ENCODE data around the gene MRPS18A. TPM values are rescaled to one million over a fixed set of nuclear protein-coding genes. Genes with fewer than 3 reads are reported as not detected.

Gene MRPS18A
- total RNA-seq, 1 donor from 2014 or later: 29.8 TPM

DNA sequence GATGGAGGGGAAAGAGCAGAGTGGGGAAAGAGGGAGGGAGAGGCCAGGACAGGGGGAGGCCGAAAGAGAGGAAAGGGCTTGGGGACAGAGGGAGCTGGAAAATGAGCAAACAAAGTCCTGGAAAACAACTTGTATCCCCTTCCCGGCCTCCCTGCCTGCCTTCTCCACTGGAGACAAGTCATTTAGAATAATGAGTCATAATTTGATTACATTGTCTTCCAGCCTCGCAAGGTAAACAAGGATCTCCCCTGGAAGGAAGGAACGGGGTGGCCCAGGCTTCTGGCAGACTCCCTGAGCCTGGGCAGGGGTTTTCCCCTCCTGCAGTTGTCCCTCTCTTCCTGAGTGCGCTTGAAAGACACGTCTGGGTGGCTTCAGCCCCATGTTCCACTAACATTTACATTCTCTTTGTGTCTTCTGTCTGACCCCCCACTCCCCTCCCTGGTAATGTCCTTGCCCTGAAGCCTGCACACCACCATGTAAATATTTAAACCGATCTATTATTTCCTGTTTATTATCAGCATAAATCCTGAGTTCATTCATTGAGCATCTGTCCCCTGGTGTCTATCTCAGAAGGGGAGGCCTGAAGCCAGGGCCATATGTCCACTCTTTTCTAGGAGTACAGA, 12.1 kb upstream of the MRPS18A start:
- TF ChIP-seq, protein P1, sequence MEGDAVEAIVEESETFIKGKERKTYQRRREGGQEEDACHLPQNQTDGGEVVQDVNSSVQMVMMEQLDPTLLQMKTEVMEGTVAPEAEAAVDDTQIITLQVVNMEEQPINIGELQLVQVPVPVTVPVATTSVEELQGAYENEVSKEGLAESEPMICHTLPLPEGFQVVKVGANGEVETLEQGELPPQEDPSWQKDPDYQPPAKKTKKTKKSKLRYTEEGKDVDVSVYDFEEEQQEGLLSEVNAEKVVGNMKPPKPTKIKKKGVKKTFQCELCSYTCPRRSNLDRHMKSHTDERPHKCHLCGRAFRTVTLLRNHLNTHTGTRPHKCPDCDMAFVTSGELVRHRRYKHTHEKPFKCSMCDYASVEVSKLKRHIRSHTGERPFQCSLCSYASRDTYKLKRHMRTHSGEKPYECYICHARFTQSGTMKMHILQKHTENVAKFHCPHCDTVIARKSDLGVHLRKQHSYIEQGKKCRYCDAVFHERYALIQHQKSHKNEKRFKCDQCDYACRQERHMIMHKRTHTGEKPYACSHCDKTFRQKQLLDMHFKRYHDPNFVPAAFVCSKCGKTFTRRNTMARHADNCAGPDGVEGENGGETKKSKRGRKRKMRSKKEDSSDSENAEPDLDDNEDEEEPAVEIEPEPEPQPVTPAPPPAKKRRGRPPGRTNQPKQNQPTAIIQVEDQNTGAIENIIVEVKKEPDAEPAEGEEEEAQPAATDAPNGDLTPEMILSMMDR (IDR thresholded peaks at IDR 0.05): no peak
- Histone ChIP-seq H3K36me3 (no peaks in the 10 kb centered on the region), H3K27me3 (no peaks in the 10 kb centered on the region), H3K9me3 (no peaks in the 10 kb centered on the region), H3K27ac (no peak overlapping the region), H3K4me1 (peaks cover 0 to 14% of the 10 kb centered on the region in 2 donors), H3K4me3 (no peak overlapping the region)
- intact Hi-C loops (cut with DNase I): loop anchor here (5.0 kb wide), 2 partner anchors 72 to 73 kb away; partner anchors contain the start of genes GTPBP2 and VEGFA
- DNase-seq (ENCODE audit: low spot score in 2 of 2): no peak

DNA sequence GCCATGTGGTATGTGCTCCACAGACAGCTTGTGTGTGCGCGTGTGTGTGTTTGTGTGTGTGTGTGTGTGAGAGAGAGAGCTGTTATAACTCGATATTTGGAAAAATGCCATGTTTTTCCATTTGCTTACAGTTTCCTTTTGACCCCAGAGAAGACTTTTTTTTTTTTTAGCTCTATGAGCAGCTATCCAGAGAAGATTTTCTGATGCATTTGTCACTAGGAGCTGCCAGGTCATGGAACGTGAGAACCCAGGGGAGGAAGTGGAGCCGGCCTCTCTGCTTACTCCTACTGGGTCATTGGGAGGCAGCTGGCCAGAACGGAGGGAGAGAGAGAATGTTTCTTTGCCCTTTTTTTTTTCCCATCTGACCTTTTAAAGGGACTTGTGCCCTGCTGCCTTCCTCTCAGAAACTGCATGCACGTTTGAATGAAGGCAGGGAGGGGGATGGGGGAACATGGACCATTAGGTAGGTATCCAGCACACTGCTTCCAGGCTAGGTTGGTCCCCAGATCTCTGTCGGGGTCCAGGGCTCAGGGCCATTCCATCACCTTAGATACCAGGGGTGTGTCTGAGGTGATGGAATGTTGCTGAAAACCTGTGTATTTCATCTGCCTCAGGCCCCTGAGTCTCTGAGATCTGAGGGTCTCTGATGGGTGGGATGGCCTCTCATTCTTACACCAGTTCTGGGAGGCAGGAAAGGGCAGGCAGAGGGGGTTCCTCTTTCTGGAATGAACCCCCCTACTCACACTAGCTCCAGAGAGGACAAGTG, 11.2 kb upstream of the MRPS18A start:
- Histone ChIP-seq H3K36me3 (no peaks in the 10 kb centered on the region), H3K27me3 (no peaks in the 10 kb centered on the region), H3K4me1 (peaks cover 0 to 14% of the 10 kb centered on the region in 2 donors), H3K4me3 (no peak overlapping the region), H3K27ac (no peak overlapping the region), H3K9me3 (no peaks in the 10 kb centered on the region)
- TF ChIP-seq, protein P1 (IDR thresholded peaks at IDR 0.05): no peak
- peak in 1 of 2 donors; percentile 69 for DNase-seq (ENCODE audit: low spot score in 2 of 2)
- intact Hi-C loops (cut with DNase I): no loop called here

DNA sequence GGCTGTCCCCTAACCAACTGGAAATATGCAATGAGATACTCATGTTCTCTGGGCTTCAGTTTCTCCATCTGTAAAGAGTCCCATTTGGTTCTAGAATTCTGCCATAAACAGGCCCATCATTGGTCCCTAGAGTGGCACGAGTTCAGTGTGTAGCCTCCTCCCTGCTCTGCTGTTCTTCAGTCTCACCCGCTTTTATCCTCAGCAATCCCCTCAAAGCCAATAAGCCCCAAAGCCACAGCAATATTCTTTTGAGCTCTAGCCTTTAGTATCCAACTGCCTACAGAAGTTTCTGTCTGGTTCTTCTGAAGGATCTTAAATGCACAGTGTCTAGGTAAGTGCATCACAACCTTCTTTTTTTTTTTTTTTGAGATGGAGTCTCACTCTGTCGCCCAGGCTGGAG, 9.8 kb upstream of the MRPS18A start:
- TF ChIP-seq, protein P1 (IDR thresholded peaks at IDR 0.05): no peak
- DNase-seq (ENCODE audit: low spot score in 2 of 2): no peak
- intact Hi-C loops (cut with DNase I): no loop called here
- peaks cover 0 to 8% of the 10 kb centered on the region in 2 donors for H3K4me1 ChIP-seq
- H3K9me3 ChIP-seq: no peaks in the 10 kb centered on the region
- H3K27ac ChIP-seq: no peak overlapping the region
- no peaks in the 10 kb centered on the region for H3K27me3 ChIP-seq
- H3K4me3 ChIP-seq: no peak overlapping the region
- no peaks in the 10 kb centered on the region for H3K36me3 ChIP-seq

DNA sequence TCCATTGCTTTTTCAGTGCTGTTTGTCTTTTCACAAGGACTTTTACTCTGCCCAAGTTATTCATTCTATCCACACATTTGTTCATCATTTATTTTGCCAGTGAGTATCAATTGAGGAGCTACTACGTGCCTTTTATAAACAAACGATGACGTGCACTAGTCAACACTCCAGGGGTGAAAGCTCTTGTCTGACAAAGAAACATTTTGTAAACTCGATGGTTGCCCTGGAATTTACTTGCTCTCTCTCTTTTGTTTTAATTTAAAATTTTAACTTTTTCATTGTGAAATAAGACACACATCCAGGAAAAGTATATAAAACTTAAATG, 8.3 kb upstream of the MRPS18A start:
- no peaks in the 10 kb centered on the region for H3K4me1 ChIP-seq
- H3K9me3 ChIP-seq: no peaks in the 10 kb centered on the region
- intact Hi-C loops (cut with DNase I): no loop called here
- no peak for DNase-seq (ENCODE audit: low spot score in 2 of 2)
- H3K27me3 ChIP-seq: no peaks in the 10 kb centered on the region
- TF ChIP-seq, protein P1 (IDR thresholded peaks at IDR 0.05): no peak
- no peak overlapping the region for H3K4me3 ChIP-seq
- H3K36me3 ChIP-seq: no peaks in the 10 kb centered on the region
- H3K27ac ChIP-seq: no peak overlapping the region

DNA sequence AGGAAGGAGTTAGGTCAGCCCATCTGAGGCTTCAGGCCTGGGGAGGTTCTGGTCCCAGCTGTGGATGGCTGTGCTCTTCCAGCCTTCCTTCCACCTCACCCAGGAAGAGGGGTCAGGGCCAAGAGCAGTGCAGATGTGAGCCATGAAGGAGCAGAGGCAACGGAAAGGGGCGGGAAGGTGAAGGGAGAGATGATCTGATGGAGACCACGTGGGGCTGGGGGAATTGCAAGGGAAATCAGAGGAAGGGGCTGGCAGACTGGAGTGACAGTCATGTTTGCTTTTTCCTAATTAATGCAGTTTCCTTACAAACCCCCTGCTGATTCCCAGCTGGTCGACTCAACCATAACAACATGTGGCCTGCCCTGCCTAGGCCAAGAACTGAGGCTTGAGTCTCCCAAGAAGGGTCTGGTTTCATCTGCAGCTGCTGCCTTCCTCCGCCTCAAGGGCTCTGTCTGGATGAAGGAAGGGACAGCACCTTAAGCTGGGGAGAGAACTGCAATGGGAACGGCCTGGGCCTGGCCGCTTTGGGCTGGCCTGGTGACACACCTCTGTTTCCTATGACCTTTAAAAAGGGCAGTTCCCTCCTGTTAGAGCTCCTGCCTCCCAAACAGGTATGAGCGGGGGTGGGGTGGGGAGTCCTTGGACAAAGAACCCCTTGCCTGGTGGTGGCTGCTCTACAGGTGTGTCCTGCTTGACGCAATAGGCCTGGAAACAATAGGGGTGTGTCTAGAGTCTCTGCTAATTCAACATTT, 7.8 kb upstream of the MRPS18A start:
- intact Hi-C loops (cut with DNase I): no loop called here
- Histone ChIP-seq H3K27ac (no peak overlapping the region), H3K4me1 (no peaks in the 10 kb centered on the region), H3K4me3 (no peak overlapping the region), H3K27me3 (no peaks in the 10 kb centered on the region), H3K9me3 (no peaks in the 10 kb centered on the region), H3K36me3 (no peaks in the 10 kb centered on the region)
- DNase-seq (ENCODE audit: low spot score in 2 of 2): no peak
- TF ChIP-seq, protein P1 (IDR thresholded peaks at IDR 0.05): no peak

Data from ascending aorta (tissue), 2 donors.